ENCODE data around the gene RASIP1. TPM values are rescaled to one million over a fixed set of nuclear protein-coding genes. Genes with fewer than 3 reads are reported as not detected.

The RASIP1 gene
- total and polyA plus RNA-seq, 2 donors (not counting 1 experiment from before 2014, with no cell fraction given) = 0.20 TPM; not detected in 1

DNA sequence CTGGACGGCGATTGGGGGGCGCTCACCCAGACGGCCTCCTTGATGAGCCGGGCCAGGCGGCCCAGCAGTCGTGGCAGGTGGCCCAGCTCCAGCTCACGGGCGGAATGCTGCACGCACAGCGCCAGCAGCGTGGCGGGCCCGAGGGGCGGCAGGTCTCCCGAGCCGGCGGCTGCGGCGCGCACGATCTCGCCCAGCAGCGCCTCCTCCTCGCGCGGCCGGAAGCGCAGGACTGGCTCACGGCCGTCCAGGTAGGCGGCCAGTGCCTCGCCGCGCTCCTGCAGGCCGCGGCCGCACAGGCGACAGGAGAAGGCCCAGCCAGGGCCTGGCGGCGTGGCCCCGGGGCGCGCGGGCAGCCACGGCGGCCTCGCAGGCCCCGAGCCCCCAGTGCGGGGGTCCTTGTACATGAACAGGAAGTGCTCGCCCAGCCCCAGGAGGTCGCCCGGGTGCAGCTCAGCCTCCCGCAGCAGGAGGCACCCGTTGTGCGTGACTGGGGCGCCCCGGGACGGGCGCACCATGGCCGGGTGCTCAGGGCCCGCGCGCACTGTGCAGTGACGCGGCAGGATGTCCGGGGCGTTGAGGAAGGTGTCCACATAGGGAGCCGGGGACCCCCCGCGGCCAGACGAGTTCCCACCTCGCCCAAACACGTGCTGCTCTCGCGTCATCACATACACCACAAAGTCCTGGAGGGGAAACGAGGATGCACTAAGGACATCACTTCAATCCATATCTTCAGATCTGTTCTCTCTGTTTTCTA is 11.3 kb downstream of the RASIP1 start:
- Histone ChIP-seq H4K20me1 (ENCODE audit: control insufficient read depth, insufficient read depth, low read length, poor library complexity, severe bottlenecking) (no peaks in the 10 kb centered on the region), H3K4me2 (replicated peaks; ENCODE audit: low read depth, low read length, poor library complexity, severe bottlenecking) (no peak overlapping the region), H3K9ac (ENCODE audit: low read length) (no peak overlapping the region), H3K9me3 (ENCODE audit: control extremely low read depth in 1 of 3, control insufficient read depth in 2 of 3, insufficient read depth in 1 of 3, low read length in 2 of 3) (peaks cover 0 to 30% (median 16%) of the 10 kb centered on the region in 3 donors), H3K27ac (ENCODE audit: low read length in 2 of 2) (no peak overlapping the region), H3K4me3 (ENCODE audit: control extremely low read depth in 1 of 5, extremely low read depth in 1 of 5, insufficient read depth in 1 of 5, low read depth in 2 of 5, low read length in 4 of 5) (no peak overlapping the region), H3K79me2 (ENCODE audit: control insufficient read depth, insufficient read depth, low read length) (no peaks in the 10 kb centered on the region), H3K4me1 (ENCODE audit: control insufficient read depth in 2 of 2, insufficient read depth in 2 of 2, low read length in 2 of 2) (peaks cover 11 to 21% of the 10 kb centered on the region in 2 donors), H2AFZ (ENCODE audit: insufficient read depth, low read depth, low read length, poor library complexity, severe bottlenecking) (no peak overlapping the region), H3K27me3 (replicated peaks in 1 of 4; ENCODE audit: control extremely low read depth in 1 of 4, control insufficient read depth in 3 of 4, insufficient read depth in 4 of 4, low read length in 3 of 4) (no peaks in the 10 kb centered on the region), H3K36me3 (replicated peaks in 1 of 2; ENCODE audit: control extremely low read depth in 1 of 2, control insufficient read depth in 1 of 2, extremely low read depth in 1 of 2, insufficient read depth in 2 of 2, low read length in 1 of 2) (no peaks in the 10 kb centered on the region)
- Mint-ChIP-seq H3K27me3 (no peaks in the 10 kb centered on the region), H3K4me3 (no peak overlapping the region), H3K27ac (no peak overlapping the region), H3K9me3 (ENCODE audit: insufficient read depth) (peaks cover 14% of the 10 kb centered on the region), H3K4me1 (peaks cover 16% of the 10 kb centered on the region)
- ChIA-PET CTCF (no interaction called here), POLR2A (no interaction called here)
- DNase-seq (peak; percentile 12), ATAC-seq (ENCODE audit: low read depth) (no peak)
- intact Hi-C loops (cut with micrococcal nuclease) = loop anchor here (10.0 kb wide), 1 partner anchor 1296 kb away; the partner anchor contains the start of genes VRK3 and ZNF473
- 95% methylated on average over 67 of the region's 77 CpGs for WGBS (ENCODE audit: insufficient coverage)
- TF ChIP-seq, protein P1, sequence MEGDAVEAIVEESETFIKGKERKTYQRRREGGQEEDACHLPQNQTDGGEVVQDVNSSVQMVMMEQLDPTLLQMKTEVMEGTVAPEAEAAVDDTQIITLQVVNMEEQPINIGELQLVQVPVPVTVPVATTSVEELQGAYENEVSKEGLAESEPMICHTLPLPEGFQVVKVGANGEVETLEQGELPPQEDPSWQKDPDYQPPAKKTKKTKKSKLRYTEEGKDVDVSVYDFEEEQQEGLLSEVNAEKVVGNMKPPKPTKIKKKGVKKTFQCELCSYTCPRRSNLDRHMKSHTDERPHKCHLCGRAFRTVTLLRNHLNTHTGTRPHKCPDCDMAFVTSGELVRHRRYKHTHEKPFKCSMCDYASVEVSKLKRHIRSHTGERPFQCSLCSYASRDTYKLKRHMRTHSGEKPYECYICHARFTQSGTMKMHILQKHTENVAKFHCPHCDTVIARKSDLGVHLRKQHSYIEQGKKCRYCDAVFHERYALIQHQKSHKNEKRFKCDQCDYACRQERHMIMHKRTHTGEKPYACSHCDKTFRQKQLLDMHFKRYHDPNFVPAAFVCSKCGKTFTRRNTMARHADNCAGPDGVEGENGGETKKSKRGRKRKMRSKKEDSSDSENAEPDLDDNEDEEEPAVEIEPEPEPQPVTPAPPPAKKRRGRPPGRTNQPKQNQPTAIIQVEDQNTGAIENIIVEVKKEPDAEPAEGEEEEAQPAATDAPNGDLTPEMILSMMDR (IDR thresholded peaks at IDR 0.05) = no peak
- no peak for TF ChIP-seq EZH2 (IDR thresholded peaks at IDR 0.05; ENCODE audit: borderline replicate concordance, insufficient read depth, low read depth, low read length, poor library complexity, severe bottlenecking)

DNA sequence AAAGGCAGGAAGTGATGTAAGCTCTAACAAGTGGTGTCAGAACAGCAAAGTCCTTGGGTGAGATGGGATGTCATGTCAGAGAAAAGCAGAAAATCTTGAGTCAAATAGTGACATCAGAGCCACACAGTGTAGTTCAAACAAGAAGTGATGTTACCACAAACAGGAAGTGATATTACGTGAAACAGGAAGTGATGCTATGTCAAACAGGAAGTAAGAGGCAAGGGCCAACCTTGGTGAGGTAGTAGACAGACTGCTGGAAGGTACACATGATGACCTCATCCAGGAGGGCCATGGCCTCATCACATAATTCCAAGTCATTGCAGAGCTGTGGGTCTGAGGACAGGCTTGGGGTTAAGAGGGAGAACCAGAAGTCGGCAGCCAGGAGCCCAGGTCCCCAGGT is 13.9 kb downstream of the RASIP1 start:
- intact Hi-C loops (cut with micrococcal nuclease) = loop anchor here (10.0 kb wide), 1 partner anchor 1298 kb away; the partner anchor contains the start of genes VRK3 and ZNF473
- Mint-ChIP-seq H3K4me1 (peaks cover 18% of the 10 kb centered on the region), H3K27me3 (no peaks in the 10 kb centered on the region), H3K4me3 (no peak overlapping the region), H3K9me3 (ENCODE audit: insufficient read depth) (peaks cover 14% of the 10 kb centered on the region), H3K27ac (peak overlapping the region; percentile 88)
- ChIA-PET CTCF (interaction anchor here (1.1 to 2.6 kb wide), 4 partner anchors 11 to 69 kb away, joined by 3 to 12 read pairs (median 3); no protein-coding TSS in a partner anchor), POLR2A (interaction anchor here (0.5 kb wide), 1 partner anchor 9 kb away, joined by 4 read pairs; no protein-coding TSS in a partner anchor)
- Histone ChIP-seq H3K4me2 (replicated peaks; ENCODE audit: low read depth, low read length, poor library complexity, severe bottlenecking) (no peak overlapping the region), H3K27ac (ENCODE audit: low read length in 2 of 2) (peak overlapping the region in 1 of 2 donors; percentile 19), H3K4me3 (ENCODE audit: control extremely low read depth in 1 of 5, extremely low read depth in 1 of 5, insufficient read depth in 1 of 5, low read depth in 2 of 5, low read length in 4 of 5) (no peak overlapping the region), H4K20me1 (ENCODE audit: control insufficient read depth, insufficient read depth, low read length, poor library complexity, severe bottlenecking) (no peaks in the 10 kb centered on the region), H3K36me3 (replicated peaks in 1 of 2; ENCODE audit: control extremely low read depth in 1 of 2, control insufficient read depth in 1 of 2, extremely low read depth in 1 of 2, insufficient read depth in 2 of 2, low read length in 1 of 2) (no peaks in the 10 kb centered on the region), H3K27me3 (replicated peaks in 1 of 4; ENCODE audit: control extremely low read depth in 1 of 4, control insufficient read depth in 3 of 4, insufficient read depth in 4 of 4, low read length in 3 of 4) (no peaks in the 10 kb centered on the region), H3K4me1 (ENCODE audit: control insufficient read depth in 2 of 2, insufficient read depth in 2 of 2, low read length in 2 of 2) (peaks cover 11 to 21% of the 10 kb centered on the region in 2 donors), H3K79me2 (ENCODE audit: control insufficient read depth, insufficient read depth, low read length) (no peaks in the 10 kb centered on the region), H2AFZ (ENCODE audit: insufficient read depth, low read depth, low read length, poor library complexity, severe bottlenecking) (peak overlapping the region; percentile 1), H3K9ac (ENCODE audit: low read length) (no peak overlapping the region), H3K9me3 (ENCODE audit: control extremely low read depth in 1 of 3, control insufficient read depth in 2 of 3, insufficient read depth in 1 of 3, low read length in 2 of 3) (peaks cover 0 to 30% (median 16%) of the 10 kb centered on the region in 3 donors)
- 50% methylated on average over 2 of the region's 2 CpGs for WGBS (ENCODE audit: insufficient coverage)
- no peak for TF ChIP-seq EZH2 (IDR thresholded peaks at IDR 0.05; ENCODE audit: borderline replicate concordance, insufficient read depth, low read depth, low read length, poor library complexity, severe bottlenecking)
- TF ChIP-seq, protein P1 (IDR thresholded peaks at IDR 0.05) = no peak
- DNase-seq = peak; percentile 75
- no peak for ATAC-seq (ENCODE audit: low read depth)
